ENCODE data around the gene NUP35. TPM values are rescaled to one million over a fixed set of nuclear protein-coding genes. Genes with fewer than 3 reads are reported as not detected.

The NUP35 gene, protein sequence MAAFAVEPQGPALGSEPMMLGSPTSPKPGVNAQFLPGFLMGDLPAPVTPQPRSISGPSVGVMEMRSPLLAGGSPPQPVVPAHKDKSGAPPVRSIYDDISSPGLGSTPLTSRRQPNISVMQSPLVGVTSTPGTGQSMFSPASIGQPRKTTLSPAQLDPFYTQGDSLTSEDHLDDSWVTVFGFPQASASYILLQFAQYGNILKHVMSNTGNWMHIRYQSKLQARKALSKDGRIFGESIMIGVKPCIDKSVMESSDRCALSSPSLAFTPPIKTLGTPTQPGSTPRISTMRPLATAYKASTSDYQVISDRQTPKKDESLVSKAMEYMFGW
- 10 to 100 TPM in 1 of 2 donors, 1 to 10 TPM in 1; 9.8 to 11.7 TPM for total RNA-seq
- long read RNA-seq, donor 1, transcript NUP35-201 (9 exons, 1,633 nt), result major isoform, 6 of 7 reads
- long read RNA-seq, donor 1, partial matches to known transcripts, result 0 of 7 reads
- long read RNA-seq, donor 1, other reads (novel, unspliced or antisense), result 1 of 7 reads
- long read RNA-seq, donor 2, transcript NUP35-201 (9 exons, 1,633 nt), result major isoform, 18 of 20 reads
- long read RNA-seq, donor 2, partial matches to known transcripts, result 1 of 20 reads
- long read RNA-seq, donor 2, other reads (novel, unspliced or antisense), result 1 of 20 reads

DNA sequence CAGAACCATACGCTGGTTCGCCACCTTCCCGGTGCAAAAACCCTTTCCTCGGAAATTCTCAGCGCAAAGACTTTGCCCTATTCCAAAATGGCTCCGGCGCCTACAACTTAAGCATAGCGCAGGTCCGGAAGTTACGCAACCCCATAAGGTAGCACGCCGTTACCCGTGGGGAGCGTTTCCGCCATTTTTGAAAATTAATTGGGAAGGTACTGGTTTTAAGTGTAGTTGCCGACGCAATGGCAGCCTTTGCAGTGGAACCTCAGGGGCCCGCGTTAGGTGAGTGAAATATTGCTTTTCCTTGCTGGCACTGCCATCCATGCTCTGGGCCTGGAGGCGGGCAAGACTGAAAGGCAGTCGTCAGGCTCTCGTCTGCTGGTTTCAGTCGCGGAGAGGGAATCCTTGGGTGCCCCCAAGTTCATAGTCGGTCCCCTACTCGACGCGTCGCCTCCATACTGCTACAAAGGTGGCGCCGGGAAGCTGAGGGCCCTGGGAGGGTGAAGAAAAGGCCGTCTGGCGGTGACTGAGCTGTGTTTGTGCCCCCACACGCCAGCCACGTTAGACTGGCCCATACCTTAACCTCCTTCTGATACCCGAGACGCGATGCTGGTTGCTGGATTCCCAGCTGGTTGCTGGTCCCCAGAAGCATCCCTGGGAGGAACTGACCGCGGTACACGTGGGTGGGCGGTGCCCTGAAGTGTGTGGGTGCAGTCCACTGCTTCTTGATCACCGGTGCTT lies at the start of gene NUP35:
Gene NUP35, plus strand, starts transcription at position 222 of the 735 bp plus-strand sequence. Its CDS starts 15 bp downstream, at position 237.
- peak; percentile 92 for DNase-seq (ENCODE audit: low spot score)
- intact Hi-C loops (cut with DNase I), result loop anchor here in 1 of 2 donors (5.0 kb wide), 1 partner anchor 37 kb away; no protein-coding TSS in a partner anchor

DNA sequence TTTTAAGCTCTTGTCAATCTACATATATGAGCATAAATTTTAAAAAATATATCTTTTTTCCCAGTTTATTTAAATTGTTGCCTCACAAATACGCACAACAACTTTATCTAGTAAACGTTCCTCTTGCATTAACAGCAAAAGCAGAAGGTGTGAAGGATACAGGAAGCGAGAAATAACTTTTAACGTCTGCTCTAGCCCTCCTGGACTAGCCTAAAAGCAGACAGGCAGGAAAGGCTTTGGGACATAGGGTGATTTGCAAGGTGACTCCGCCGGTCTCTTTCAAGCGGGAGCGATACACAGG lies 46.1 kb upstream of the NUP35 start:
- intact Hi-C loops (cut with DNase I), result no loop called here
- DNase-seq (ENCODE audit: low spot score), result no peak

DNA sequence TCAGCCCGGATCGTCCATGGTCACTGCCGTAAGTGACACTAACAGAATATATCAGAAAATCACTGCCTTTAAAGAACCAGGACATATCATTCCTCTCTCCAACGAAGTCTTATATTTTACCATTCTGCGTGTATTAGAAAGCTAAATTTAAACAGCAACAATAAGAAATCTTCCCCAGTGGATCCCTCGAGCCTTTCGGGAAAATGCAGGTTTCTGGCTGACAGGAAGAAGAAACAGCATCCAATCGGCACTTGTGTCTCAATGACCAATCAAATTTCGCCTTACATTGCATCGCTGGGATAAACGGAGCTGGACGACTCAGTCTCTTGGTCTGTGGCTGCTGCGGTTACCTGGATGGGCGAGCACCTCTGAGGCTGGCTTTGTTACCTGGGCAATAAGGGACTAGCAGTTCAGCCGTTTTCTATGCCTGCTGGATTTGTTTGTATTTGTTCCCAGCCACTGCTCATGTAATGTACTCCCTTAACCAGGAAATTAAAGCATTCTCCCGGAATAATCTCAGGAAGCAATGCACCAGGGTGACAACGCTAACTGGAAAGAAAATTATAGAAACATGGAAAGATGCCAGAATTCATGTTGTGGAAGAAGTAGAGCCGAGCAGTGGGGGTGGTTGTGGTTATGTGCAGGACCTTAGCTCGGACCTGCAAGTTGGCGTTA lies 45.6 kb upstream of the NUP35 start, which contains the start of gene DUSP19:
Gene DUSP19, plus strand, starts transcription at position 284 of the 675 bp plus-strand sequence. Its CDS starts 187 bp downstream, at position 471.
- peak; percentile 83 for DNase-seq (ENCODE audit: low spot score)
- intact Hi-C loops (cut with DNase I), result no loop called here

DNA sequence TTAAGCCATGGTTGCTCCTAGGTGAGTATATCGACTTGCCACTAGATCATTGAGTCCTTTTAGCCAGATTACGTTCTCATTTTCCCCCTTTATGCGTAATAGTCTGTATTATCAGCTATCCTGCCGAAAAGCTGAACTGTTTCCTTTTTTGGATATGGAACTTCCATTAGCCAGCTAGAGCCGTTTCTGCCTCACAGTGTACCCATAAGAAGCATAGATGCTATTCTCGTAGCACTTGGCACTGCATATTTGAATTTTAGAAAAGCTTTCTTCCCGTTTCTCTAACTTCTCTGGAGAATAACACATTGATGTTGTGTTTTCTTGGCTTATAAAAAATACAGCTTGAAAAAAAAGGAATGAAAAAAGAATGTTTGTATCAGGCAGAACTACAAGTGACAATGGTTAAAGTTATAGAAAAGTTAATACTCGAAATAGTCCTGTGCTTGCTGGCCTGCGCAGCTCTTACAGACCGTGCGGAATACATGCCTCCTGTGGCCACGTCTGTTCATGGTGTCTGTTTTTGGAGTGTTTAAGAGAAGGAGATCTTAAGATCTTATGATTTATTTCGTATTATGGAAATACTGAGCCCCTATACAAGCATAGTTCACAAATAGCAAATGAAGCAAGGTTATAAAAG lies 45.0 kb upstream of the NUP35 start:
- DNase-seq (ENCODE audit: low spot score), result no peak

DNA sequence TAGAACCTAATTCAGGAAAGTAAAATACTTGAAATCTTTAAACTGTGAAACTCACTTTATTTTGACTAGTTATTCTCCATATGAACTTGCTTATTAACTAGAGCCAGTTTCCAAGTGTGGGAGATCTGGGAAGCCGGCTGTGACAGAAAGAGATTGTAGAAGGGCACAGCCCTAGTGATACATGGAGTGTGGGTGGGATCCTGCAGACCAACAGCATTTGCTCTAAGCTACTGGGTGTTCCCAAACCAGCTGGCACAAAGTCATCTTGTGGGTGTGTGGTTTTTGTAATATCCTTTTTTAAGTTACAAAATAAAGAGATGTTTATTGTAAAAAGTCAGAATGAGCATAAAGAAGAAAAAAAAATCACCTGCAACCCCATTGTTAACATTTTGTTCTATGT lies 42.3 kb upstream of the NUP35 start:
- DNase-seq (ENCODE audit: low spot score), result no peak
- intact Hi-C loops (cut with DNase I), result no loop called here

More for the DNA sequence above, 45.0 kb upstream of the NUP35 start:
- intact Hi-C loops (cut with DNase I), result no loop called here

DNA sequence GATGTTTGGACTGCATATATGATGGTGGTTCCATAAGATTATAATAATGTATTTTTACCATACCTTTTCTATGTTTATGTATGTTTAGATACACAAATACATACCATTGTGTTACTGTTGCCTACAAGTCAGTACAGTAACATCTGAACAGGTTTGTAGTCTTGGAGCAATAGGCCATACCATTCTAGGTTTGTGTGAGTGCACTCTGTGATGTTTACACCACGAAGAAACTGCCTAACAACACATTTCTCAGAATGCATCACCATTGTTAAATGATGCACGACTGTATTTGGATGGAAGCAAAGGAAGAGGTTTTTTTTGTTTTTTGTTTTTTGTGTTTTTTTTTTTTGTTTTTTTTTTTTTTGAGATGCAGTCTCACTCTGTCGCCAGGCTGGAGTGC lies 36.2 kb upstream of the NUP35 start:
- no peak for DNase-seq (ENCODE audit: low spot score)
- intact Hi-C loops (cut with DNase I), result loop anchor here in 1 of 2 donors (5.0 kb wide), 1 partner anchor 34 kb away; the partner anchor contains the start of gene NUP35

DNA sequence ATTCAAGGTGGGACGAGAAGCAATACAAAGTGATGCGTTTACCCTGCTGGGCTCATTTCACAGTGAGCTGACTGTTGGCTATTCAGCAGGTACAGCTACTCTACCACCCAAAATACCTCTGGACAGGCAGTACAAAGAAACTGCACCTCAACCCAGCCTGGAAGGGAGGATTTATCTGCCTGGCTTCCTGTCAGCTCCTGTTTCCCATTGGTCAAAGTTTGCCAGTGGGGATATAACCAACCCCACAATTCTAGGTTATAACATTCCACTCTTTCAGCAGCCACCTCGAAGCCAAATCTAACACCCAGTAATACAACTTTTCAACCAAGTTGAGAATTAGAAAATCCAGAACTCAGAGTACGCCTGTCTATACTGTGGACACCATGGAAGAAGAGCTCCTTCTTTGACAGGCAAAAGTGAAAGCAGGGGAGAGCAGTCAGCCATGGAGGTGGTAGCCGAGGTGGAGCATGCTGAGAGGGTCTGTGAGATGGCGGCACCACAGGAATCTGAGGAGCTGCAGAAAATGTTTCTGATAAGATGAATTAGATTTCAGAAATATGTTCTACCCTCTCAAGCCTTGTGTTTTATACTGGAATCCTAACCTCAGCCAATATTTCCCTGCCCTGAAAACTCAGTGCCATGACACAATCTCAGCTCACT lies 34.9 kb upstream of the NUP35 start:
- intact Hi-C loops (cut with DNase I), result loop anchor here in 1 of 2 donors (5.0 kb wide), 1 partner anchor 33 kb away; the partner anchor contains the start of gene NUP35
- no peak for DNase-seq (ENCODE audit: low spot score)

DNA sequence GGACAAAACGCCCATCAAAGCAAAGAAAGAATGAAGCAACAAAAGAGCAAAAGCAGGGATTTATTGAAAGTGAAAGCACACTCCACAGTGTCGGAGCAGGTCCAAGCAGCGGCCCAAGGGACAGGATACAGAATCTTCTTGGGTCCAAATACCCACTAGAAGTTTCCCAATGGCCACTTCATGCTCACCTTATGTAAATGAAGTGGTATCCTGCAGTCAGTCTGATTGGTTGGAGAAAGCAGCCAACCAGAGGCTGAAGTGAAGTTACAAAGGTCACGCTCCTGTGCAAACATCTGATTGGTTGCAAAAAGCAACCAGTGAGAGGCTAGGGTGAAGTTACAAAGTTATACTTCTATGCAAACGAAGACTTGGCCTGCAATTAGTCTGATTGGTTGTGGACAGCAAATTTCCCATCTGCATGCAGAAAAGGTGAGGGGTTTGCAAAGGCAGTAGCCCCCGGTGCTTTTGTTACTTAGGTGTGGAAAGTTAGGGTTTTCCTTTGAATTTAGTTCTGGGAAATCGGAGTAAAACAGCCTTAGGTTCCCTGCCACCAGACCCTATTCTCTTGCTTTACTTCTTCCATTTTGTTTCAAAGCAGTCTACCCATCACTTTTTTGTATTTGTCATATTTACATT lies 32.8 kb upstream of the NUP35 start:
- DNase-seq (ENCODE audit: low spot score), result no peak
- intact Hi-C loops (cut with DNase I), result no loop called here

DNA sequence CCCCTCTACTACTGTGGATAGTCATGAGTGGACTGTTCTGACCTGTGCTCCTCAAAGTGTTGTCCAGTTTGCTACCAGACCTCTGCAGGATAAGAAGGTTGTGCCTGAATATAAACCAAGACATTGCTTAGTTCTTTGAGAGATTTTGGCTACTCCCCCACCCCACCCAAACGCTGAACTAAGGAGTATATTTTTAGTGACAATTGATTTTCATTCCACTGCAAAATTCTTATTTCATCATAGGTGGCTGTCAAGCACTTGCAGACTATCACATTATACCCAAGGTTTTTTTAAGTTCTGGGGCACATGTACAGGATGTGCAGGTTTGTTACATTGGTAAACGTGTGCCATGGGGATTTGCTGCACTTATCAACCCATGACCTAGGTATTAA lies 32.3 kb upstream of the NUP35 start:
- no peak for DNase-seq (ENCODE audit: low spot score)
- intact Hi-C loops (cut with DNase I), result no loop called here

DNA sequence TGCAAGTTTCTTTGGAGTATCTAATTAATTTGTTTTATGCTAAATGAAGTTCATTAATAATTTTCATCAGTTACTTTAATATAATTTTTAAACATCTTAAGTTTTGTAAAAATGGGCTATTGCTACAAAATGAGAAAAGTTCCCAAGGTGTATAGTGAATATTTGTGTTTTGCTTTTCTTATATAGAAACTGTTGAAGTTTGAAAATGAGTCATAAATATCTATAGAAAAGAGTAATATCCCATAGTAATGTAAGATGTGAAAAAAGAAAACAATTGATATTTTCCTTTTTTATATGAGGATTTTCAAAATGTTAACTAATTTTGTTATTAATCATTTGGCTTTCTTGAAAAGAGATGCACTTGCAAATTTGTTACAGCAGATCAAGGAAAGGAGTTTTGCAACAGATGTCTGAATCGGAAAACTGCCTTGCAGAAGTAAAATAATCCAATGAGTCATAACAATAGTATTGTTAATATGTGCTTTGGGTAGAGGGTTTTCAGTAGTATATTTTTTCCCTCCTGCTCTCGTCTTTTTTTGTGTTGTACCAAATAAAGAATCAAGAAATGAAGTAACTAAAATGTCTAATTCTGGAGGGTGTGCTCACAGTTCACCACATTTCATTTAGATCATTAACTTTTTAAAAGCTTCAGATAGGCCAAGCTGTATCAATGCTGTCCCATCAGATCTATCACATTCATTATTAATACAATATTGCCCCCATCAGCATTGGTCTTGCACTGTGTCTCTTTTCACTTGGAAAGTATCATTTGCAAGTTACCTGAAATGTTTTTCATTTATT lies 30.2 kb upstream of the NUP35 start:
- intact Hi-C loops (cut with DNase I), result no loop called here

DNA sequence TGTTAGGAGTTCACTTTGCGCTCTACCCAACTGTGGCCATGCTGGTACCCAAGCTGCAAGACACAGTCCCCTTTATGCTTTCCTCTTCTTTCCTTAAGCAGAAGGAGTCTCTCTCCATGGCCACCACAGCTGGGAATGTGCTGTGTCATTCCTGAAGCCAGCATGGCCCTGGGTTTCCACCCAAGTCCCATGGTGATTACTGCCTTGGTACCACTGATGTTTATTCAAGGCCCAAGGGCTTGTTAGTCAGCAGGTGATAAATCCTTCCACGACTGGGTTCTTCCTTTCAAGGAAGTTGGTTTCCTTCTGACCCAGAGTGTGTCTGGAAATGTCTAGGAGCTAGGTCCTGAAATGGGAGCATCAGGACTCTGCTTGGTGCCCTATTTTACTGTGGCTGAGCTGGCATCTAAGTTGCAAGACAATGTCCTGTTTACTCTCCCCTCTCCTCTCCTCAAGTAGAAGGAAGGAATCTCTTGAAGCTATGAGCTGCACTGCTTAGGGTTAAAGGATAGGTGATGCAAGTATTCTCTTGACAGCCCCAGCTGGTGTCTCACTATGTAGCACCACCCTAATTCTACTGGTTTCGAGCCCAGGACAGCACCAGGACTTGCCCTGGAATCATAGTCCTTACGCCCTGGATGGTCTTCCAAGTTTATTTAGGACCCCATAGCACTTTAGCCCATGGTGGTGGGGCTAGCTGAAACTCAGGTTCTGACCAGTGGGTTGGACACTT lies 18.7 kb upstream of the NUP35 start:
- intact Hi-C loops (cut with DNase I), result no loop called here
- no peak for DNase-seq (ENCODE audit: low spot score)

More for the DNA sequence above, 30.2 kb upstream of the NUP35 start:
- DNase-seq (ENCODE audit: low spot score), result no peak

DNA sequence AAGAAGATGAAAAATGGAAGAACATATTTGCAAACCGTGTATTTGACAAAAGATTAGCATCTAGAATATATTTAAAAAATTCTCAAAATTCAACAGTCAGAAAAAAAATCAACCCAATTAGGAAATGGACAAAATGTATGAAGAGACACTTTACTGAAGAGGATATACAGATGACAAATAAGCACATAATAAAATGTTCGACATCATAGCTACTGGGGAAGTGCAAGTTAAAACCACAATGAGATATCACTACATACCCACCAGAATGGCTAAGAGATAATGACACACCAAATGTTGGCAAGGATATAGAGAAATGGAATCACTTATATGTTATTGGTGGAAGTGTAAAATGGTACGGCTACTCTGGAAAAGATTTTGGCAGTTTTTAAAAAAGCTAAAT lies 11.7 kb upstream of the NUP35 start:
- intact Hi-C loops (cut with DNase I), result no loop called here
- no peak for DNase-seq (ENCODE audit: low spot score)

DNA sequence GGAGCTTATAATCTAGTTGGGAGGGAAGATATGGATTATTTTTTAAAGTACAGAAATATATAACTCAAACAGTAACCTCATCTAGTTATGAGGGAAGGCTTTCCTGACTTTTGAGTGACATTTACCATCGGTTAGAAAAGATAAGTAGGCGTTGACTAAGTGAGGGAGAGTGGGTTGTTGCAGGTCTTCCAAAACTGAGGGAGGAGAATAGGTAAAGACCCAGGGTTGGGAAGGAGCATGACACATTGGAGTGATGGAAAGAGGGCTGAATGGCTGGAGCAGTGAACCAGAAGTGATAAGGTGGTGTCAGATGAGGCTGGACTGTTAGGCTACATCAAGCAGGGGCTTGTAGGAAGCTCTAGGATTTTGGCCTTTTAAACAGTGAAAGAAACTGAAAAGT lies 10.6 kb upstream of the NUP35 start:
- DNase-seq (ENCODE audit: low spot score), result no peak
- intact Hi-C loops (cut with DNase I), result no loop called here

DNA sequence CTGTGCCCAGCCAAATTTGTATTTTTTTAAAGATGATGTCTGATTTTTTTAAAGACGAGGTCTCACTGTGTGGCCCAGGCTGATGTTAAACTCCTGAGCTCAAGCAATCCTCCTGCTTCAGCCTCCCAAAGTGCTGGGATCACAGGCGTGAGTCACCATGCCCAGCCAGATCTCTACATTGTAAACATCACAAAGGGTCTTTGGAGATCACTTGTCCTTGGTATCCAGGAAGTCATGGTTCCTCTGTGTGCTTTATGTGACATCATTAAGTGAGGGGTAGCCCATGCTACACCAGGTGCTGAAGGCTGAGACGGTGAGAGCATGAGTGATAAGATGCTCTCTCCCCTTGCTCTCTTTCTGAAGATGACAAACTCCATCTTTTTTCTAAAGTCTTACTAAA lies 7.0 kb upstream of the NUP35 start:
- no peak for DNase-seq (ENCODE audit: low spot score)
- intact Hi-C loops (cut with DNase I), result no loop called here

DNA sequence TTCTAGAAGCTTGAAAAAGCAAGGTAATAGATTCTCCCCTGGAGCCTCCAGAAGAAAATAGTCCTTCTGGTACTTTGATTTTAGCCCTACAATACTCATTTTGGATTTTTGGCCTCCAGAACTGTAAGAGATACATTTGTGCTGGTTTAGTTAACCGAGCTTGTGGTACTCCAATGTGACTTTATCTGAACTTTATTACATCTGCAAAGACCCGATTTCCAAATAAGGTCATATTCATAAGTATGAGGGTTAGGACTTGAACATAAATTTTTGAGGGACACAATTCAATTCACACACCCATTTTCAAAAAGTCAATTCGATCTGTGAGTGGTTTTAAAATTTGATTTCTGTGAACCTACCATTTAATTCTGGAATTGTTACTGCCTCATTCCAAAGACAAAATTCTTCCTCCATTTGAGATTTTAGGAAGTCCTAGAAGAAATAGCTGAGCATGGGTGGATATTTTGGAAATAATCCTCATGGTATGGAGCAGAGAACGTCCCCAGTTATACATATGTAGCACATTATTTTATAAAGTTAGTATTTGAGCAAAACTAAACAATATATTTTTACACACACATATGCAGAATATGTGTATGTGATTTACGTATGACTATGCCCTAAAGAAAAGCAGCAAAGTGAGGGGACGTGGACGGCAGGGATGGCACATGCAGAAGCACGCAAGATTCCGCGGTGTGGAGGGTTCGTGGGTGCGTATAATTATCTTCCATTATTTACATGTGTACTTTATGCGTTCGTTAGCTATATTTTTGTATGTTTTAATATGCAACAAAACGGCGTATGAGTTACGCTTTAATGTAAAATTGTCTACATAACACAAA lies 905 bp upstream of the NUP35 start:
- no peak for DNase-seq (ENCODE audit: low spot score)
- intact Hi-C loops (cut with DNase I), result loop anchor here in 1 of 2 donors (5.0 kb wide), 1 partner anchor 36 kb away; no protein-coding TSS in a partner anchor

DNA sequence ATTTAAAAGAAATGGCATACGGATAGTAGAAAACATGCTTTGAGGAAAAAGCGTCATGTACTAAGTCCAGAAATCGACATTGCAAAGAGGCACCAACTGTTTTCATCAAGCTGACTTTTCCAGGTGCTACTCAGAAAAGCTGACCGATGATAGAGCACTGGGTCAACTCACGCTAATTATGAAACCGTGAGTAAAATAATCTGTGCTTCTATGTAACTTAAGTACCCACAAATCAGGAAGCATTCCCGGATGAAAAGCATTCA lies 353 bp upstream of the NUP35 start:
- DNase-seq (ENCODE audit: low spot score), result no peak
- intact Hi-C loops (cut with DNase I), result loop anchor here in 1 of 2 donors (5.0 kb wide), 1 partner anchor 37 kb away; no protein-coding TSS in a partner anchor
